Transverse colon (tissue), 4 donors: Measurements from ENCODE around the gene MIP. TPM values are rescaled to one million over a fixed set of nuclear protein-coding genes. Genes with fewer than 3 reads are reported as not detected.

Experiments
- DNase-seq: peaks from one replicate; pipeline ENCODE4 v3.0.0-alpha.2; 2019
- H3K27ac ChIP-seq, 4 donors: fragments of 200-600 bp; sonication (generic); 2 replicates each; pipeline ENCODE4 v1.5.1; 2016 to 2018; ENCODE audit warnings: inconsistent platforms in 4 of 4
- H3K27me3 ChIP-seq: fragments of 200-600 bp; sonication (generic); 2 replicates; pipeline ENCODE4 v1.5.1; 2017; ENCODE audit warnings: inconsistent platforms
- H3K36me3 ChIP-seq, 4 donors: fragments of 200-600 bp; sonication (generic); 2 replicates each; pipeline ENCODE4 v1.5.1; 2017 to 2019; ENCODE audit warnings: inconsistent platforms in 4 of 4
- H3K4me1 ChIP-seq, 4 donors: fragments of 200-600 bp; sonication (generic); 2 replicates each; pipeline ENCODE4 v1.5.1; 2017 to 2020; ENCODE audit warnings: inconsistent platforms in 4 of 4
- H3K4me3 ChIP-seq, 4 donors: fragments of 200-600 bp; sonication (generic); 1 replicate in 1 of 4; 2 replicates in 3 of 4; pipeline versions ENCODE4 v1.5.1 to v1.6.1; 2017 to 2019; ENCODE audit warnings: inconsistent platforms in 4 of 4
- H3K9me3 ChIP-seq, 2 donors: fragments of 200-600 bp; sonication (generic); 2 replicates each; pipeline ENCODE4 v1.5.1; 2017 to 2019; ENCODE audit warnings: inconsistent platforms in 2 of 2
- CTCF ChIP-seq, 5 experiments: fragments of 200-600 bp in 3 of 5; fragments of 450-650 bp in 2 of 5; sonication (generic) in 3 of 5; IDR thresholded peaks; 1 replicate in 2 of 5; 2 replicates in 3 of 5; pipeline ENCODE4 v1.5.1; 2016 to 2017; ENCODE audit warnings: antibody characterized with exemption in 5 of 5, inconsistent platforms in 3 of 5, mild to moderate bottlenecking in 2 of 5, moderate library complexity in 1 of 5
- EP300 ChIP-seq: sonication (generic); formaldehyde crosslinking; IDR thresholded peaks from one replicate; pipeline ENCODE4 v1.6.1; 2017; ENCODE audit warnings: antibody characterized with exemption, low read depth
- POLR2A ChIP-seq: fragments of 450-650 bp; IDR thresholded peaks from one replicate; pipeline ENCODE4 v1.6.1; 2016; ENCODE audit warnings: antibody characterized with exemption, mild to moderate bottlenecking, moderate library complexity
- POLR2AphosphoS5 ChIP-seq, 3 donors: sonication (generic); formaldehyde crosslinking; IDR thresholded peaks; one replicate each; pipeline ENCODE4 v1.6.1; 2016; ENCODE audit warnings: antibody characterized with exemption in 3 of 3
- WGBS, 2 donors: methylation state at CpG; one replicate each; pipeline ENCODE4 v1.1.5; 2018; ENCODE audit warnings: low coverage in 1 of 2; 5-methylcytosine and 5-hydroxymethylcytosine counted together
- in situ Hi-C, 4 donors: fragments of 200-750 bp; cut with MboI; loops; one replicate each; pipeline versions ENCODE4 v1.15.0 to v1.15.1; 2017; ENCODE audit warnings: low sequenced_read_pairs in 3 of 4, low pct_ligation_motif_present in 1 of 4, low pct_unique_long_range_greater_than_20kb in 1 of 4
- intact Hi-C: fragments of 100-400 bp; cut with DNase I; formaldehyde crosslinking; loops from one replicate; pipeline ENCODE4 v1.15.1; 2023; ENCODE audit warnings: low total_unique reads
- total RNA-seq, 4 donors: library from RNA; depleted of rRNA; stranded (reverse); fragments of >200 nt; gene quantifications; one replicate each; pipeline ENCODE4 v1.1.0, GENCODE V29; 2016

The MIP gene
- total RNA-seq, 4 donors from 2014 or later, result not detected

- Histone ChIP-seq H3K27me3 (no peaks in the 10 kb centered on the region), H3K4me1 (no peaks in the 10 kb centered on the region), H3K36me3 (no peaks in the 10 kb centered on the region), H3K4me3 (no peak overlapping the region), H3K9me3 (no peaks in the 10 kb centered on the region), H3K27ac (no peak overlapping the region)
- in situ Hi-C loops, result no loop called here
- WGBS, 2 donors, result 87 to 89% methylated on average over 3 to 6 of the region's 6 CpGs
- TF ChIP-seq POLR2AphosphoS5 (IDR thresholded peaks at IDR 0.05), result no peak
- TF ChIP-seq POLR2A, result no peak
- TF ChIP-seq EP300, result no peak
- no peak for TF ChIP-seq CTCF (IDR thresholded peaks at IDR 0.05)
- no peak for DNase-seq
- intact Hi-C loops, result no loop called here
Observed at GRCh38 chr12:56476143-56476542, 21.7 kb upstream of the MIP start.

GRCh38 chr12:56474389-56474788 is 19.9 kb upstream of the MIP start:
- 93 to 100% methylated on average over 2 to 9 of the region's 9 CpGs for WGBS, 2 donors
- no peak for DNase-seq
- in situ Hi-C loops (loop anchor here in 1 of 4 donors (25.0 kb wide), 1 partner anchor 137 kb away; the partner anchor contains the start of genes IL23A and PAN2), intact Hi-C loops (no loop called here)
- no peak for TF ChIP-seq POLR2AphosphoS5 (IDR thresholded peaks at IDR 0.05)
- TF ChIP-seq EP300, result no peak
- TF ChIP-seq POLR2A, result no peak
- no peak for TF ChIP-seq CTCF (IDR thresholded peaks at IDR 0.05)
- H3K9me3 ChIP-seq, result no peaks in the 10 kb centered on the region
- H3K27me3 ChIP-seq, result no peaks in the 10 kb centered on the region
- H3K4me1 ChIP-seq, result peaks cover 2 to 5% (median 3%) of the 10 kb centered on the region in 4 donors
- no peak overlapping the region for H3K4me3 ChIP-seq
- H3K27ac ChIP-seq, result no peak overlapping the region
- H3K36me3 ChIP-seq, result no peaks in the 10 kb centered on the region

DNA sequence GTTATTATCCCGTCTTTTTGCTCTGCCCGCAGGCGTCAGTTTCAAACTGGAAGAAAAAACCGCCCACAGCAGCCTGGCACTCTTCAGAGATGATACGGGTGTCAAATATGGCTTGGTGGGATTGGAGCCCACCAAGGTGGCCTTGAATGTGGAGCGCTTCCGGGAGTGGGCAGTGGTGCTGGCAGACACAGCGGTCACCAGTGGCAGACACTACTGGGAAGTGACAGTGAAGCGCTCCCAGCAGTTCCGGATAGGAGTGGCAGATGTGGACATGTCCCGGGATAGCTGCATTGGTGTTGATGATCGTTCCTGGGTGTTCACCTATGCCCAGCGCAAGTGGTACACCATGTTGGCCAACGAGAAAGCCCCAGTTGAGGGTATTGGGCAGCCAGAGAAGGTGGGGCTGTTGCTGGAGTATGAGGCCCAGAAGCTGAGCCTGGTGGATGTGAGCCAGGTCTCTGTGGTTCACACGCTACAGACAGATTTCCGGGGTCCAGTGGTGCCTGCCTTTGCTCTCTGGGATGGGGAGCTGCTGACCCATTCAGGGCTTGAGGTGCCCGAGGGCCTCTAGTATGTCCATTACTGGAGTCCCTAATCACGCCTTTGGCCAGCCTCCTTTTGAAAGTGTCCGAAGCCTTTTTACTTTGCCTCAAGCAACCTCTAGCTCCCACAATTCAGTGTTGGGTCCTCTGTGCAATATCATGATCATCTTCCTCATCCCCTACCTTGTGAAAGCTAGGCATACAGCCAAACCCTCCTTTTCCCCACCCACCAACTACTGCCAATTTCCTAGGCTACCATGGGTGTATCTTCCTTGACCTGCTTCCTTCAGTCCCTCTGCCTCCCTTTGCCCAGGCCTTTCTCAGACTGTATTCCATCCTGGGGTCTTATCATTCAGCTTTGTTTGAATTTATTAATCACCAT is 14.8 kb upstream of the MIP start:
- in situ Hi-C loops (loop anchor here in 3 of 4 donors (5.0 to 25.0 kb wide), 4 partner anchors 132 to 277 kb away; partner anchors contain the start of genes CNPY2 (in 1 of the 3), IL23A (in 1 of the 3) and PAN2 (in 1 of the 3)), intact Hi-C loops (no loop called here)
- H3K27me3 ChIP-seq, result no peaks in the 10 kb centered on the region
- DNase-seq, result peak; percentile 44
- no peaks in the 10 kb centered on the region for H3K9me3 ChIP-seq
- peak overlapping the region; percentile 55 to 96 (median 65) for H3K4me3 ChIP-seq
- H3K27ac ChIP-seq, result peak overlapping the region; percentile 86 to 92 (median 88)
- WGBS, 2 donors, result 39 to 93% methylated on average over 2 to 19 of the region's 19 CpGs
- TF ChIP-seq EP300 (no peak), POLR2AphosphoS5 (IDR thresholded peaks at IDR 0.05) (peak in 1 of 3 donors; percentile 17)
- peaks cover 7 to 17% (median 12%) of the 10 kb centered on the region in 4 donors for H3K4me1 ChIP-seq
- H3K36me3 ChIP-seq, result no peaks in the 10 kb centered on the region

- H3K27me3 ChIP-seq, result no peaks in the 10 kb centered on the region
- H3K4me3 ChIP-seq, result peak within 1 kb of the TSS; percentile 55 to 96 (median 65)
- in situ Hi-C loops, result loop anchor here in 3 of 4 donors (5.0 to 25.0 kb wide), 4 partner anchors 131 to 276 kb away; partner anchors contain the start of genes CNPY2 (in 1 of the 3), IL23A (in 1 of the 3) and PAN2 (in 1 of the 3)
- no peak for TF ChIP-seq EP300
- TF ChIP-seq POLR2AphosphoS5 (IDR thresholded peaks at IDR 0.05), result peak; percentile 91 to 94 (median 93)
- TF ChIP-seq POLR2A, result peak; percentile 86
- TF ChIP-seq CTCF (IDR thresholded peaks at IDR 0.05), result peak in 1 of 5 experiments; percentile 30
- peak within 1 kb of the TSS; percentile 86 to 92 (median 88) for H3K27ac ChIP-seq
- intact Hi-C loops, result no loop called here
- peaks cover 7 to 17% (median 12%) of the 10 kb centered on the region in 4 donors for H3K4me1 ChIP-seq
- H3K36me3 ChIP-seq, result no peaks in the 10 kb centered on the region
- DNase-seq, result peak; percentile 94
- H3K9me3 ChIP-seq, result no peaks in the 10 kb centered on the region
- 0 to 4% methylated on average over 5 to 43 of the region's 43 CpGs for WGBS, 2 donors
Observed at GRCh38 chr12:56468216-56469006, 14.0 kb upstream of the MIP start, which contains the start of gene SPRYD4. Gene SPRYD4 (plus strand): TSS chr12:56468578. CDS start chr12:56468592, 14 bp downstream.
